A204.1 (cell line): ENCODE measurements around the gene NT5C2.
"Not testable (repeated sequence)": the region's sequence is repeated elsewhere in the genome, so short reads cannot be mapped to it uniquely, and the experiment has no call there.

Experiments
- FAIRE-seq: peaks from 2 replicates; lab custom pipeline; 2012; peaks lifted over from hg19 to GRCh38; lab: Jason Lieb, UNC

NT5C2 gene

DNA sequence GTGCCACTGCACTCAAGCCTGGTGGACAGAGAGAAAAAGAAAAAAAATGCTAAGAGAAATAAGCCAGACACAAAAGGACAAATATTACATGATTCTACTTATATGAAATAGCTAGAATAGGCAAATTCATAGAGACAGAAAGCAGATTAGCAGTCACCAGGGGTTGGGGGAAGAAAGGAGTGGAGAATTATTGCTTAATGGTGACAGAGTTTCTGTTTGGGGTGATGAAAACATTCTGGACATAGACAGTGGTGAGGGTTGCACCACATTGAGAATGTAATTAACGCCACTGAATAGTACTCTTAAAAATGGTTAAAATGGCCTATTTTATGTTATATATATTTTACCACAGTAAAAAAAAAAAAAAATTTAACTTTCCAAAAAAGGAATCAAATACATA lies 6.4 kb upstream of the NT5C2 start:
- no peak for FAIRE-seq

DNA sequence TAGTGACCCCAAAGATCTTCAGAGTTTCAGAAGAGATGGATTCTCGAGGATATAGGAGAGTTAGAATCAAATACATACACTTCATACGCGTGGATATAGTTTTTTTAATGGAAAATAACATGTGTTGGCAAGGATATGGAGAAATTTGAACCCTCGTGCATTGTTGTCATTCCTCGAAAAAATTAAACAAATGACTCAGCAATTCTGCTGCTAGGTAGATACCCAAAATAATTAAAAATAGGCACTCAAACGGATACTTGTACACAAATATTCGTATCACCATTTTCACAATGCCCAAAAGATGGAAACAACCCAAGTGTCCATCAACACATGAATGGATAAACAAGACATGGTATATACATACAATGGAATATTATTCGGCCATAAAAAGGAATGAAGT lies 5.6 kb upstream of the NT5C2 start:
- no peak for FAIRE-seq

DNA sequence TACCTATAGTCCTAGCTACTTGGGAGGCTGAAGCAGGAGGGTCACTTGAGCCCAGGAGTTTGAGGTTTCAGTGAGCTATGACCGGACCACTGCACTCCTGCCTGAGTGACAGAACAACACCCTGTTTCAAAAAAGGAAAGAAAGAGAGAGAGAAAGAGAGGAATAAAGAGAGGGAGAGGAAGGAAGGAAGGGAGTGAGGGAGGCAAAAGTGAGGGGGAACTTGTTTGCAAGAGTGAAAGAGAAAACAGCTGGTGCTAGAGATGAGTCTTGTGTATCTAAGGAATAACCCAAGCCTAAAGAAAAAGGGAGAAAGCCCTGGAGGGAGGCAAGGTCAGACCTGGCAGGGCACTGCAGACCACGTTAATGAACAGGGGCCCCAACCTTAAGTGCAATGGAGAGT lies 4.8 kb upstream of the NT5C2 start:
- FAIRE-seq: no peak

GRCh38 chr10:103197174-103197573 lies 4.1 kb upstream of the NT5C2 start:
- no peak for FAIRE-seq

- no peak for FAIRE-seq
Observed at GRCh38 chr10:103196516-103196915, 3.4 kb upstream of the NT5C2 start.

GRCh38 chr10:103193820-103194529 lies 903 bp upstream of the NT5C2 start:
- FAIRE-seq: no peak

DNA sequence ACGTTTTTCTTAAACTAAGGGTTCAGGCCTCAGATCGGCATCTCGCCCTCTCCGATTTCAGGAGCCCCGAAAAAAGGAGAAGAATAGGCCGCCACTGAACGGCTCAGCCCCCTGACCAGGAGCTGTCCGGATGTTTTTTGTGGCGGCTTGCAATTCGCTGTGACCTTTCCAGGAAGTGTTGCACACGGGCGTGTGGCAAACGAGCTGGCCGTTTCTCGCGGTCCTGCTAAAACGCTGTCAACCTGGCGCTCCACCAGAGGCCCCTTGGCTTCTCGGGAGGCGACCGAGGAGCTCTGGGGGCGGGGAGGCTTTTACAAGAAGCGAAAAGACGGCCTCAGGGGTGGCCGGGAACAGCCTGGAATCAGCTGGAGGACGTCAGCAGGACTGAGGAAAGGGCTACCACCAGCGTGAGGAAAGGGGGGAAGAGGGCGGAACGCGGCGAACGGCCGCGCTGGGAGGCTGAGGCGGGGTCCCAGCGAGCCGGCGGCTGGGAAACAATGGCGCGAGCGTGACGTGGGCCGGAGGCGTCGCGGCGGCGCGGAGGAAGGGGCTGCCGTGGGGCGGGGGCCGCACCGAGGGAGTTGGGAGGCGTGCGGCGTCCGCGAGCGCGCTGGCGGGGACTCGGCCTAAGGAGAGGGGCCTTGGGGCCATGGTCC lies 493 bp downstream of the NT5C2 start:
- no peak for FAIRE-seq

DNA sequence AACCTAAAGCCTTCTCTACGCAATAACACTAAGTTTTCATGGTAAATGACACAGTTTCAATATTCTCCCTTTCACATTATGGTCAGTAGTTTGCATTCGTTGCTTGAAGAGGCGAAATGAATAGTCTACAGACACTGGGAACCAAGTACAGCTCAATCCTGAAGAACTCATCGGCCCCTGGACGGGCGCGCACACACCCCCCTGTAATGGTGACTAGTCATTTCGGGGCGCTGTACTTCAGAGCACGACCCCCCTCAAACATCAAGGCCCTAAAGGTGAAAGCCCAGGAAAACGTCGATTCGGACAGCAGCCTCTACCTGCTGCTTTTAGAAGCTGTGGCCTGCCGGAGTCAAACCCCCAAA lies 1.0 kb downstream of the NT5C2 start:
- no peak for FAIRE-seq

DNA sequence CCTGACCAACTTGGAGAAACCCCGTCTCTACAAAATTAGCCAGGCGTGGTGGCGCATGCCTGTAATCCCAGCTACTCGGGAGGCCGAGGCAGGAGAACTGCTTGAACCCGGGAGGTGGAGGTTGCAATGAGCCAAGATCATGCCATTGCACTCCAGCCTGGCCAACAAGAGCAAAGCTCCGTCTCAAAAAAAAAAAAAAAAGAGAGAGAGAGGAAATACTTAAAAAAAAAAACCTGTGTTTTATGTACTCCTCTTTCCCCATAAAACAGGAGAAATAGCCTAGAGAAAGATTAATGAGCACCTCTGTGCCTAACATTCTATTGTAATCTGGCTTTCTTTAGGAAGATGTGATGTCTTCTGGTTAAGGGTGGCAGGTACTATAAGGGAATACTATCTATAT lies 1.9 kb downstream of the NT5C2 start:
- not testable (repeated sequence) for FAIRE-seq

DNA sequence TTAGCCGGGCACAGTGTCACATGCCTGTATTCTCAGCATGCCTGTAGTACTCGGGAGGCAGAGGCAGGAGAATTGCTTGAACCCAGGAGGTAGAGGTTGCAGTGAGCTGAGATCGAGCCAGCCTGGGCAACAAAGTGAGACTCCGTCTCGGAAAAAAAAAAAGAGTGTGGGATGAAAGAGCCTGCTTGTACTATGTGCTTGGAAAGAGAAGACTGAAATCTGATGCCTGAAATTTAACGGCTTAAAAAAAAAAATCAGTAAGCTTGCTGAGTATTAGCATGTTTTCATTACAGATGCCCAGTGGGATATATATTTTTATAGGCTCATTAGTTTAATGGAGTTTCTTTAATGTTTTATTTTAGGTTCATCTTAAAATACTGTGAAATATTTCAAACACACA lies 4.2 kb downstream of the NT5C2 start:
- peak; percentile 96 for FAIRE-seq

DNA sequence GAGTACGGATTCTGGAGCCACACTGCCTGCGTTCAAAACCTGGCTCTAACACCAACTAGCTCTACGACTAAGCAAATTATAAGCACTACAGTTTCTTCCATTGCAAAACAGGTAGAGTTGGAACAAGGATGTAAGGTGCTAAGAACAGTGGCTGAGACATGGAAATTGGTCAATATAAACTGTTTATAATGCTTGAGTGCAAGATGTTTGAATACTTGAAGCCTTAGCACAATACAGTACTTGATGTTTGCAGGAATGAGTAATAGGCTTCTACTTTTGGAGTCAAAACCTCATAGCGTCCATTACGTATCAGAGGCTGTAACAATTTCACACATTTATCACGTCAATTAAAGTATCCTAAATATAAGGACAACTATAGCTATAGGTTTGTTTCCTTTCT lies 6.9 kb downstream of the NT5C2 start:
- FAIRE-seq: no peak

- peak; percentile 72 for FAIRE-seq
Observed at GRCh38 chr10:103184615-103185014, 8.5 kb downstream of the NT5C2 start.

DNA sequence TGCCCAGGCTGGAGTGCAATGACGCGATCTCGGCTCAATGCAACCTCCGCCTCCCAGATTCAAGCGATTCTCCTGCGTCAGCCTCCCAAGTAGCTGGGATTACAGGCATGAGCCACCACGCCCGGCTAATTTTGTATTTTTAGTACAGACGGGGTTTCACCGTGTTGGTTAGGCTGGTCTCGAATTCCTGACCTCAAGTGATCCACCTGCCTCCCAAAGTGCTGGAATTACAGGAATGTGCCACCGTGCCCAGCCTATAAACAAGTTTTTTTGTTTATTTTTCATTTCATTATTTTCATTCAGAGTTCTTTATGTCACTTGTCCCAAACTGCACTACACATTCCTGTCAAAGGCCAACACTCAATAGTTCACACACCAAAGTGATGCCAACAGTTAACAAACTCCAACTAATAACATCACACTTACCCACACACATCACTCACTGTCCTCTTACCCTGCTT lies 9.1 kb downstream of the NT5C2 start:
- not testable (repeated sequence) for FAIRE-seq

GRCh38 chr10:103181244-103181643 lies 11.8 kb downstream of the NT5C2 start:
- FAIRE-seq: no peak

GRCh38 chr10:103180491-103180890 lies 12.6 kb downstream of the NT5C2 start:
- no peak for FAIRE-seq

GRCh38 chr10:103177123-103177522 lies 15.9 kb downstream of the NT5C2 start:
- no peak for FAIRE-seq

DNA sequence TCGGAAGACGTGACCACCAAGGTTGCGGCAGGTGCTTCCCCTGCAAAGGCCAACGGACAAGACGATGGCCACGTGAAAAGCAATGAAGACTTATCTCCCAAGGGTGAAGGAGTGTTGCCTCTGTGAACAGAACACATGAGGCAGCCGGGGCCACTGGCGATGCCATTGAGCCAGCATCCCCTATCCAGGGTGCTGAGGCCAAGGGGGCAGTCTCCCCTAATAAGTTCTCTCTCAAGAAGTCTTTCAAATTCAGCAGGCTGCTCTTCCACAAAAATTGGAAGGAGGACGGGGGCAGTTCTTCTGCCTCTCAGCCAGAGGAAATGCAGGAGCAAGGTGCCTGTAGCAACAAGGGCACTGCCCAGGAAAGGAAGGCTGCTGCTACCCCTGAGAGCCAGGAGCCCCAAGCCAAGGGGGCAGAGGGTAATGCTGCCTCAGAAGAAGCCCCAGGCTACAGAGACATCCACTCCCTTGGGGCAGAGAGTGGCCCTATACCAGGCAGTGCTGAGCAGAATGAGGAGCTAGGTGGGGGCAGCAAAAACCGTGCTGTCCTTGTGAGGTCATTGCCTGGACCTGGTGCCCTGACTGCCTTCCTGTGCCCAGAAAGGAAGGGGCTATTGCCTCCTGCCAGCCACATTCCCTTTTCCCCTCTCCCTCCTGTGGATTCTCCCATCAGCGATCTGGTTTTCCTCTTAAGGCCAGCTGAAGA lies 17.3 kb downstream of the NT5C2 start:
- no peak for FAIRE-seq

GRCh38 chr10:103174324-103174723 lies 18.7 kb downstream of the NT5C2 start:
- FAIRE-seq: not testable (repeated sequence)

GRCh38 chr10:103171278-103171677 lies 21.8 kb downstream of the NT5C2 start:
- FAIRE-seq: peak; percentile 41

GRCh38 chr10:103168438-103168837 lies 24.6 kb downstream of the NT5C2 start:
- no peak for FAIRE-seq

- not testable (repeated sequence) for FAIRE-seq
Observed at GRCh38 chr10:103167554-103167953, 25.5 kb downstream of the NT5C2 start.

DNA sequence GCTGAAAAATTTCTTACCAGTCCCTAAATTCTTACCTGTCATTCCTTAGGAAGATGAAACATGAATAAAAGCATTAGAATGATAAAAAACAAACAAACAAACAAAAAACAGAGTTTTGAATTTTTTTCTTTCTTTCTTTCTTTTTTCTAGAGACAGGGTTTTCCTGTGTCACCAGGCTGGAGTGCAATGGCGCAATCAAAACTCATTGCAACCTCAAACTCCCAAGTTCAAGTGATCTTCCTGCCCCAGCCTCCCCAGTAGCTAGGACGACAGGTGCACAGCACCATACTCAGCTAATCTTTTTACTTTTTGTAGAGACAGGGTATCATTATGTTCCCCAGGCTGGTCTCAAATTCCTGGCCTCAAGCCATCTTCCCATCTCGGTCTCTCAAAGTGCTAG lies 26.5 kb downstream of the NT5C2 start:
- FAIRE-seq: no peak

- FAIRE-seq: not testable (repeated sequence)
Observed at GRCh38 chr10:103163766-103164403, 29.2 kb downstream of the NT5C2 start.
